Activated T-cell treated with anti-CD3 and anti-CD28 coated beads, Interleukin-2, amount 50 U/mL, for 72 hours (primary cell): ENCODE results near the gene SLC39A1. TPM values are rescaled to one million over a fixed set of nuclear protein-coding genes. Genes with fewer than 3 reads are reported as not detected.
A peak's percentile ranks its signal among the peaks of the same experiment; 100 is the strongest.

Experiments
- ATAC-seq, 2 donors: fragments of 150-1000 bp; cut with Tn5 transposase; replicated peaks in 1 of 2; 2 replicates each; pipeline ENCODE4 v1.10.0; 2021; ENCODE audit warnings: moderate library complexity in 2 of 2, mild to moderate bottlenecking in 1 of 2
- DNase-seq, 2 donors: peaks; one replicate each; pipeline ENCODE4 v3.0.0; 2021 to 2022; ENCODE audit warnings: mixed read lengths in 1 of 2
- H3K27ac Mint-ChIP-seq: one replicate; pipeline ENCODE4 v1.8.0; 2022; ENCODE audit warnings: mild to moderate bottlenecking, moderate library complexity, mixed read lengths
- H3K27me3 Mint-ChIP-seq: one replicate; pipeline ENCODE4 v1.8.0; 2022; ENCODE audit warnings: low read depth, mixed read lengths
- H3K36me3 Mint-ChIP-seq, 2 donors: one replicate each; pipeline ENCODE4 v1.8.0; 2022; ENCODE audit warnings: mixed read lengths in 2 of 2, mild to moderate bottlenecking in 1 of 2; ENCODE audit not compliant: insufficient read depth in 2 of 2
- H3K4me1 Mint-ChIP-seq: one replicate; pipeline ENCODE4 v1.8.0; 2022; ENCODE audit warnings: low read depth, mixed read lengths
- H3K4me3 Mint-ChIP-seq, 2 donors: one replicate each; pipeline ENCODE4 v1.8.0; 2022; ENCODE audit warnings: mild to moderate bottlenecking in 2 of 2, mixed read lengths in 2 of 2, moderate library complexity in 2 of 2
- H3K9me3 Mint-ChIP-seq, 2 donors: one replicate each; pipeline ENCODE4 v1.8.0; 2022; ENCODE audit warnings: mixed read lengths in 2 of 2
- total RNA-seq, 2 donors: library from RNA; stranded (reverse); gene quantifications; one replicate each; pipeline ENCODE4 v1.2.3, GENCODE V29; 2022

SLC39A1 gene
- total RNA-seq, 2 donors from 2014 or later, result 86.5 to 90.7 TPM

DNA sequence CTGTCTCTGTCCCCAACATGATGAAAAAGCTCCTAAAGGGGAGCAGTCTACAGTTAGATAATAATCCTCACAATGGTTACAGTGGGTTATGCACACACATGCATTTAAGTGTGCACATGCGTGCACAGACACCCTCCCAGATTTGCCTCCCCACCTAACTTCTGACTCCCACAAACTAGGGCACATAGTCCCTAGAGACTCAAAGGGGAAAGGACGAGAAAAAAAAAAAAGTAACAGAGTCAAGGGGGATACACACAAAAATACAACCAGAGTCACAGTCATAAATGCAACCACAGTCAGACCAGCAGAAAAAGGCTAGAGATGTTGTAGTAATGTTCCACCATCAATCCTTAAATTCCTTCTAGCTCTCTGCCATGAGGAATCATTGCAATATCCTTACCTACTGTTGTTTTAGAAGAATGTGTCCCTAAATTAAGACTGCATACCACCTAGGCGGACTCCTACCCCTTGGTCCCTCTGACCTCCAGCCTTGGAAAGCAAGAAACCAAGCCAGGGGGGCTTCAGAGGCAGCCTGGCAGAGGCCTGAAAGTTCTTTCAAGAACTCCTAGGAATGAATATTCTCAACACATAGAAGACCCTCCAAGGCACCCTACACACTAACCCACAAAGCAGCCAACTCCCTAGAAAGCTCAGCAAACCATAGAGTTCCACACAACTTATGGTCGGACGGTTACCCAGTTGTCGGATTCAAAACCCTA is 6.2 kb downstream of the SLC39A1 start:
- Mint-ChIP-seq H3K27me3 (no peaks in the 10 kb centered on the region), H3K4me1 (peaks cover 56% of the 10 kb centered on the region), H3K27ac (peak overlapping the region; percentile 93), H3K4me3 (peak overlapping the region; percentile 97 to 98), H3K9me3 (no peaks in the 10 kb centered on the region), H3K36me3 (peaks cover 9 to 14% of the 10 kb centered on the region in 2 donors)
- DNase-seq (no peak), ATAC-seq (no peak)

DNA sequence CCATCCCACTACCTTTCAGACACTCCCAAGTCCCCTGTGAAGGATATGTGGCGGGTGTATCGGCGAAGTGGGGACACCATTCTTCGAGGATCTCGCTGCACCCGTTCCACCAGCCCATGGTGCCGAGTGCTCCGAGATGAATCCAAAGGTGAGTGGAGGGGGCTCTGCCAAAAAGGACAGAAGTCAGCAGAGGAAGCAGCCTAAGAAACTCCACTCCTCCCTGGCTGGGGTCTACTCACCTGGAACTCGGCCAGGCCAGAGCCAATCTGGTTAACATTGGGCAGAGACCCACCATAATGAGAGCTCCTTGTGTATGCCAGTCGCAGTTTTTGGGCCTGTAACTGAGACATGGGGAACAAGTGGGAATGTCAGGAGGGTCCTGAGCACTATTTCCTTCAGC is 8.5 kb downstream of the SLC39A1 start:
- peaks cover 47% of the 10 kb centered on the region for H3K4me1 Mint-ChIP-seq
- no peaks in the 10 kb centered on the region for H3K9me3 Mint-ChIP-seq
- peaks cover 18 to 19% of the 10 kb centered on the region in 2 donors for H3K36me3 Mint-ChIP-seq
- H3K4me3 Mint-ChIP-seq, result peak overlapping the region in 1 of 2 donors; percentile 21
- no peak overlapping the region for H3K27ac Mint-ChIP-seq
- no peak for DNase-seq
- H3K27me3 Mint-ChIP-seq, result no peaks in the 10 kb centered on the region
- ATAC-seq, result no peak

DNA sequence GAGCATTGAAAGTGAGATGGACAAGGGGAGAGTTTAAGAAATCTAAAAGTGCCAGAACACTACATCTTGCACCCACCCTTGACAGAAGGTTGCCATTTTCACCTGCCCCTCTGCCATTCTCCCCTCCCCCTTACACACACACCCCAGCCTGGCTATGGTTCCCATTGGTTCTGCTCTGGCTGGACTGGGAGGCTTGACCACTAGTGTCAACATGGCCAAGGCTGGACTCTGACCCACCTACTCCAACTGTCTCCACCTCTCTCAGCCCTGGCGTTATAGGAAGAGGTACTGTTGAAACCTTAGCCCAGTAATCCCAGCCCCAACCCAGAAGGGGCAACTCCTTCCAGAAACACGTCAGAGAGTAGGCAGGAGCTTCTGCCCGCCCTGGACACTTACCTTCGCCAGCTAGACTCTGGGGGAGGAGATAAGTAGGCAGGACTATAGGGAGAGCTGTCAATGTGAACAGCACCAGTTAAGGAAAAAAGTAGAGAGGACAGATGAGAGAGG is 9.4 kb downstream of the SLC39A1 start:
- Mint-ChIP-seq H3K4me3 (peak overlapping the region; percentile 39 to 58), H3K4me1 (peaks cover 38% of the 10 kb centered on the region), H3K9me3 (no peaks in the 10 kb centered on the region), H3K27me3 (no peaks in the 10 kb centered on the region), H3K36me3 (peaks cover 18 to 19% of the 10 kb centered on the region in 2 donors), H3K27ac (peak overlapping the region; percentile 13)
- DNase-seq, result no peak
- ATAC-seq, result no peak

DNA sequence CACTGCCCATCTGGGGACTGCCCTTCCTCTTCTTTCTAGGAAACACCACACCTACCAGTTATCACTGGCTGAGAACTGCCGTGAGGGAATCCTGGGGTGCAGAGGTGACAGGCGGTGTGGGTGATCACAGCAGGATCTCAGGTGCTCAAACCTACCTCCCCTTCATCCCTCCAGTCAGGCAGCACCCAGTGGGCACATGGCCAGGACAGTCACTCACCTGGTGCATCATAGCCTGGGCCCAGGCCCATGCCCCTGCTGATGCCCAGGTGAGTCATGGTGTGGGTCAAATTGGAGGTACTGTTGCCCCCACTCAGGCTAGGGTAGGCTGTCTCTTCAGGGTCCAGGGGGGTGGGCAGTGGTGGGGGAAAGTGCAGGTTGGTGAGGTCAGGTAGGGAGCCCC is 11.5 kb downstream of the SLC39A1 start:
- Mint-ChIP-seq H3K27ac (peak overlapping the region; percentile 83), H3K9me3 (no peaks in the 10 kb centered on the region), H3K36me3 (peaks cover 14 to 17% of the 10 kb centered on the region in 2 donors), H3K4me3 (no peak overlapping the region), H3K27me3 (no peaks in the 10 kb centered on the region), H3K4me1 (peaks cover 33% of the 10 kb centered on the region)
- DNase-seq (no peak), ATAC-seq (no peak)

DNA sequence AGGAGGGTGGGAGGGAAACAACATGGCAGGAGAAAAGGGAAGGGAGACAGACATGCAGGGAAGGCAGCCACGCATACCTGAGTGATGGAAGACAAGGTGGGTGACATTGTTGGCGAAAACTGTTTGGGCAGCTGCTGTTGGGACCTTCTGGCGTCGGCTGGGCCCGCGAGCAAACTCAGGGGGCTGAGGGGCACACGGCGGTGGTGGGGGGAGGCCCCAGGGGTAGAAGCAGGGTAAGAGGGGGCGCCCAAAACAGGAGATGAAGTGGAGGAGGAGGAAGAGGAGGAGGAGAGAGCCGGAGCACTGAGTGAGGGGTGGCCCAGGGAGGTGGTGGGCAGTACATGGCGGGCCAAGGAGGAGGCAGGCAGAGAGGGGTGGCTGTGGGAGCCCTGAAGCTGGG is 12.2 kb downstream of the SLC39A1 start:
- Mint-ChIP-seq H3K36me3 (peaks cover 14 to 18% of the 10 kb centered on the region in 2 donors), H3K4me1 (peaks cover 30% of the 10 kb centered on the region), H3K9me3 (no peaks in the 10 kb centered on the region), H3K27me3 (no peaks in the 10 kb centered on the region), H3K27ac (no peak overlapping the region), H3K4me3 (no peak overlapping the region)
- DNase-seq (no peak), ATAC-seq (no peak)

DNA sequence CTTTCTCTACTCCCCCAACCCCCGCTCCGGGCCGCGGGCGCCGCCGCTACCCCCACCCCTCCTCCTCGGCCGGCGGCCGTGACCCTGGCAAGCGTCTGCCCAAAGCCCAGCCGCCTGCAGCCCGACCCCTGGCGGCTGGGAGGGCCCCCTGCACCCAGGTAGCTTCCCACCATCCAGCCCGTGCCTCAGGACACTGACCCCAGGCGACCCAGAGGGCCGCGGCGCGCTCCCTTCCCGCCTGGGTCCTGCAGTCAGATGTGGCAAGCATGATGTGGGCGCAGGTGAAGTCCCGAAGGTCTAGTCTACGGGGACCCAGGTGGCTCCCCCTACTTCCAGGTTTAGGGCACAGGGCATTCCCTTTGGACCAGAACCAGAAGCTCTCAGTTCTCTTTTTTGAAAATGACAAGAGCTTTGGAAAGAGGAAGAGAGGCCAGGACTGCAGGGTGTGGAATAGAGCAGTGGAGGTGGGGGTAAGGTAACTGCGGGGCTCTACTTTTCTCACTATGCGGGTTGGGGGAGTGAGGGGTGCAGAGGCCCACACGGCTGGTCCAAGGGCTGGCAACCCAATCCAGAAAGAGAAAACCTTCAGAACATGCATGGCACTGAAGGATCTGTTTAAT is 16.6 kb downstream of the SLC39A1 start, which contains the start of gene DENND4B:
Gene DENND4B, minus strand, starts transcription at position 97 of the 620 bp plus-strand sequence. CDS start 2,344 bp downstream, outside the sequence.
- Mint-ChIP-seq H3K4me3 (peak within 1 kb of the TSS; percentile 88 to 90), H3K4me1 (peaks cover 34% of the 10 kb centered on the region), H3K27me3 (no peaks in the 10 kb centered on the region), H3K27ac (peak within 1 kb of the TSS; percentile 90), H3K9me3 (no peaks in the 10 kb centered on the region), H3K36me3 (peaks cover 16 to 17% of the 10 kb centered on the region in 2 donors)
- ATAC-seq (peak; percentile 80 to 81), DNase-seq (peak; percentile 83 to 87)

DNA sequence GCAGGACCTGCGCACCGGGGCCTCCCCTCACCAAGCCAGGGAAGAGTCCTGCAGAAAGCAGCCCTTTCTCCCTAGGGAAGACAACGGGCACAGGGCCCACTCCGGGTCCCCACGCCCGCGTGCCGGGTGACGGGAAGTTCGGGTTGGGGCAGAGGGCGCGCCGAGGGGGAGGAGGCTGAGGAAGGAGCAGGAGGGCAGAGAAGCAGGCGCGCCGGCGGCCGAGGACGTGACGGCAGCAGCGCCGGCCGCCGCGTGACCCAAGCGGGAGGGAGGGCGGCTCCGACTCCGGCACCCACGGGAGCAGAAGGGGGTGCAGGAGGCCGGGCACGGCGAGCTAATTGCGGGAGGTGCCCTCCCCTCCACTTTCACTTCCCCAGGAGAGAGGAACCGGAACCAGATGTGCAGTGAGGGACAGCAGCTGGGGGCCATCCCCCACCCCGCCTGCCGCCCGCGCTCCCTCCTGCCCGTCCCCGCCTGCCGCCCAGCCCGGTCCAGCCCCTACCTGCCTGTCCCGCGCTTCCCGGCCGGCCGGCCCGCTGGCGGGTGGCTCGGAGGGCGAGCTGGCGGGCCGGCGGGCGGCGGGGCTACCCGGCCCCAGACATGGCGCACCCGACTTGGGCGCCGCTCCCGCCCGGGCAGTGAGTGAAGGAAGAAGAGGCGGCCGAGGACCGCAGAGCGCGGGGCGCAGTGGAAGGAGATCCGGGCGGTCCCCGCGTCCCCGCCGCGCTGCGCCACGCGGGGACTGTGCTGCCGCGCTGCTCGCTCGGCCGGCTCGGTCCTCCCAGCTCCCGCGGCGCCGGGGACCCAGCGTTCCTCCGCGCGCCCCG is 17.3 kb downstream of the SLC39A1 start:
- Mint-ChIP-seq H3K4me1 (peaks cover 32% of the 10 kb centered on the region), H3K27ac (peak overlapping the region; percentile 90), H3K9me3 (no peaks in the 10 kb centered on the region), H3K27me3 (no peaks in the 10 kb centered on the region), H3K36me3 (peaks cover 16 to 19% of the 10 kb centered on the region in 2 donors), H3K4me3 (peak overlapping the region; percentile 88 to 90)
- DNase-seq (peak; percentile 74 to 76), ATAC-seq (peak; percentile 61 to 64)

DNA sequence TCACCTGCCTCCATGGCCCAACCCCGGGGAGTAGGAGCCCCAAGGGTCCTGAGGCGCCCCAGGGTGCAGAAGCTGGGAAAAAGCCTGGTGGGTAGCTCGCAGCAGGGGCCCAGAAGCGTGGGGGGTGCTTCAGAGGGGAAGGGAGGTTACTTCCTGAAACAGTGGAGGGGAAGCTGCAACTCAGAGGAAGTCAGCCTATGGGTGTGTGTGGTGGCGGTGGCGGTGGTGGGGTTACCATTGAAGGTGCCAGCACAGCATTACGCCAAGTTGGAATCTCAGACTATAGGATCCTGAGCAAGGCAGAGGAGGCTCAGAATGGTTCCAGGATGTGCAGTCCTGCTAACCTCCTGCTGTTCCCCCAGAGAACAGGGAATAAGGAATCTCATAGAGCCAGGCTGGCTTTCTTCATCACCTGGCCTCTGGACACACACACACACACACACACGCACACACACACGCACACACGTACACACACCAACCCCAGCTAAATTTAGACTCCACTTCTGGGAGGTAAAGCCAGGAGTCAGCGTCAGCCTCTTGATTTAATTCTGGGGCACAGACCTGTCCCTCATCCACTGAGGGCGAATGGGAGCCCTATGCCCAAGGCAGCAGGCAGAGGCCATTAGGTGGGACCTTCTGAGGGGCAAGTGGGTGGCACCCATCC is 18.1 kb downstream of the SLC39A1 start:
- no peaks in the 10 kb centered on the region for H3K9me3 Mint-ChIP-seq
- no peaks in the 10 kb centered on the region for H3K27me3 Mint-ChIP-seq
- peak; percentile 80 to 82 for DNase-seq
- H3K36me3 Mint-ChIP-seq, result peaks cover 14 to 15% of the 10 kb centered on the region in 2 donors
- peaks cover 32% of the 10 kb centered on the region for H3K4me1 Mint-ChIP-seq
- ATAC-seq, result peak; percentile 63 to 69
- peak overlapping the region; percentile 88 to 90 for H3K4me3 Mint-ChIP-seq
- H3K27ac Mint-ChIP-seq, result peak overlapping the region; percentile 90

DNA sequence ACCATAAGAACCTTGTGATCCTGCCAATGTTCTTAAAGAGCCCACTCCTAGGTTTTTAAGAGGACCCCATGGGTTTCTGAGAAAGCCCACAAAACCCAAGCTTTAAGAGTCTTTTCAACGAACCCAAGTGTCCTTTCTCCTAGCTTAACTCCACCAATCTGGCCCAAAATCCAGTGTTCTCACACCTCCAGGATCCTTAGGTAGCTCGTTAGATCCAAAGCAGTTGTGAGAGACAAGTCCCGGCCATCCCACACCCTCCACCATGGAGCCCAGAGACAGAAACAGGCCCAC is 18.6 kb downstream of the SLC39A1 start:
- DNase-seq, result no peak
- peak overlapping the region; percentile 90 for H3K27ac Mint-ChIP-seq
- peaks cover 32% of the 10 kb centered on the region for H3K4me1 Mint-ChIP-seq
- H3K9me3 Mint-ChIP-seq, result no peaks in the 10 kb centered on the region
- H3K36me3 Mint-ChIP-seq, result peaks cover 10 to 13% of the 10 kb centered on the region in 2 donors
- H3K4me3 Mint-ChIP-seq, result peak overlapping the region; percentile 88 to 90
- no peaks in the 10 kb centered on the region for H3K27me3 Mint-ChIP-seq
- ATAC-seq, result no peak

DNA sequence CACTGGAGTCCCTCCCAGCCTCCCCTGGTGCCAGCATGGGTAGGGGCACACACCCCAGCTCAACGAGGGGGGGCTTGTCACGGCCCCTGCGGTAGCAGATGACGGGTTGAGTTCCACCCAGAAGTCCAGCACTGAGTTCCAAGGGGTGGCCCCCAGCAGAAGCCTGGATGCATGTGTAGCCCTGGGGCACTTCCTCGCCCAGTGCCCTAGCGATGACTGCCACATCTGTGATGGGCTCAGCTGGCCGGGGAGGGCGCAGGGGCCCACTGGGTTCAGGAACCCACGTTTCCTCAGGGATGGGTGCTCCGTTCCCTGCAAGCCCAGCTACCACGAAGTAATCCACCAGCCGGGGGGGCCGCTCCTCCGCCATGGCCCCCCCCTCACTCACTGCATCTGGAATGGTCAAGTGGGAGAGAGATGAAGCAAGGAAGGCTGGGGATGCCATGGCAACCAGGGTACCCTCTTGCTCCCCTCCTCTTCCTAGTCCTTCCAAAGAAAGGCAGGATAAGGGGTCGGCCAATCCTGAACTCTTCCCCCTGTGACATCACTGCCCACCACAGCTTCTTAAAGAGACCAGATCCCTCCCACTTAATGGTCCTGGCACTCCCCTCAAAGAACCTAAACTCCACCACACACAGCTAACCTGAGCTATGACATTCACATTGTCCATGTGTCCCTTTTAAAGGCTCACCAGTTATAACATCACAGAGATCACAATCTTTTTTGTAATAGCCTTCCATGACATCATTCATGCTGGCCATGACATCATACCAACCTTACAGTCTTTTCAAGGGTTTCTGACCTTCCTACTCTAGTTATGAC is 19.1 kb downstream of the SLC39A1 start:
- Mint-ChIP-seq H3K27ac (peak overlapping the region; percentile 90), H3K4me1 (peaks cover 32% of the 10 kb centered on the region), H3K9me3 (no peaks in the 10 kb centered on the region), H3K36me3 (peaks cover 11 to 13% of the 10 kb centered on the region in 2 donors), H3K27me3 (no peaks in the 10 kb centered on the region), H3K4me3 (peak overlapping the region; percentile 88 to 90)
- ATAC-seq, result no peak
- no peak for DNase-seq

DNA sequence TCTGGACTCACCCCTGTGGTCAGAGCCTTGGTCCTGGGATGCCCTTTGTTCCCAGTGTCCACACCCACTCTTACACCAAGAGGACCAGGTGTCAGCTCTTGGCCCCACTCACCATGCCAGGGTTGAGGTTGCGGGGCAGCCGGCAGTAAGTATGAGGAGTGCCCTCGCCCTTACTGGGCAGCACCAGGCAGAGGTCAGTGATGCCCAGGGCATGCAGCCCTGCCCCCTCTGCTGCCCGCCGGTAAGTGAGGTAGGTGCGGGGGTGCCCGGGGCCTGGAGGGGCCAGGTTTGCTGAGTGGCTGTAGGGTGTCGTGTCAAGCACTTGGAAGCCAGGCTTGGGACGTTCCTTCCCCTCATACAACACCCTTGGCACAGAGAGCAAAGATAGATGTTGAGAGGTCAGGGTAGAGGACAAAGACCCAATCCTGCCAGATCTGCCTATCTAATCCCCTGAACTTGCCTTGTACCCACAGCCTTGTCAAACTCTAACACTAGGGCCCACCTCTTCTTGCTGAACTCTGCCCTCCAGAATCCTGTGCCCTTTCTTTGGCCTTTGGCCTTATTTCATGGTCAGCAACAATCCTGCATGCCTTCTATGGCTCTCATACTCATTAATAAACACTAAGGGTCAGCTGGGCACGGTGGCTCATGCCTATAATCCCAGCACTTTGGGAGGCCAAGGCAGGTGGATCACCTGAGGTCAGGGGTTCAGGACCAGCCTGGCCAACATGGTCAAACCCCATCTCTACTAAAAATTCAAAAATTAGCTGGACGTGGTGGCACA is 20.4 kb downstream of the SLC39A1 start:
- H3K4me1 Mint-ChIP-seq, result peaks cover 32% of the 10 kb centered on the region
- H3K9me3 Mint-ChIP-seq, result no peaks in the 10 kb centered on the region
- no peaks in the 10 kb centered on the region for H3K27me3 Mint-ChIP-seq
- no peak for ATAC-seq
- no peak for DNase-seq
- no peak overlapping the region for H3K4me3 Mint-ChIP-seq
- H3K27ac Mint-ChIP-seq, result peak overlapping the region; percentile 47
- H3K36me3 Mint-ChIP-seq, result peaks cover 13 to 14% of the 10 kb centered on the region in 2 donors
